H1 (cell line): ENCODE measurements around the gene COL10A1. TPM values are rescaled to one million over a fixed set of nuclear protein-coding genes. Genes with fewer than 3 reads are reported as not detected.

Experiments
- CTCF ChIA-PET: fragments of 300-600 bp; sonication (Branson Sonifier 250); formaldehyde crosslinking; loops from one replicate; lab custom pipeline; 2021; ENCODE audit not compliant: partially characterized antibody; lab: Charles Lee
- POLR2A ChIA-PET: fragments of 300-600 bp; sonication (Branson Sonifier 250); formaldehyde crosslinking; loops from one replicate; lab custom pipeline; 2021; ENCODE audit warnings: inconsistent platforms; ENCODE audit not compliant: partially characterized antibody; lab: Charles Lee
- DNase-seq, 2 experiments: peaks; one replicate each; pipeline versions ENCODE4 v3.0.0 to v3.0.0-alpha.2; 2010 to 2022; ENCODE audit warnings: low spot score in 2 of 2, low read depth in 1 of 2, mixed read lengths in 1 of 2
- FAIRE-seq: peaks from 2 replicates; lab custom pipeline; 2011; peaks lifted over from hg19 to GRCh38; lab: Jason Lieb, UNC
- H2AFZ ChIP-seq: 2 replicates; pipeline ENCODE4 v1.8.1; 2012; ENCODE audit warnings: low read length, inconsistent platforms
- H2AK5ac ChIP-seq: 2 replicates; pipeline ENCODE4 v1.6.1; 2013; ENCODE audit warnings: low read depth, low read length
- H2BK120ac ChIP-seq: replicated peaks from 2 replicates; pipeline ENCODE3; 2013; ENCODE audit warnings: low read depth, low read length, inconsistent platforms
- H2BK12ac ChIP-seq: 2 replicates; pipeline ENCODE4 v1.6.1; 2013; ENCODE audit warnings: low read depth, low read length
- H2BK15ac ChIP-seq: 2 replicates; pipeline ENCODE4 v1.6.1; 2013; ENCODE audit warnings: low read length
- H2BK20ac ChIP-seq: 2 replicates; pipeline ENCODE4 v1.6.1; 2013; ENCODE audit warnings: low read length
- H2BK5ac ChIP-seq: 2 replicates; pipeline ENCODE4 v1.6.1; 2013; ENCODE audit warnings: low read depth, low read length
- H3K14ac ChIP-seq: 2 replicates; pipeline ENCODE4 v1.6.1; 2013; ENCODE audit warnings: inconsistent platforms; ENCODE audit not compliant: insufficient read length
- H3K18ac ChIP-seq: 2 replicates; pipeline ENCODE4 v1.6.1; 2013; ENCODE audit warnings: low read length; ENCODE audit errors: extremely low read depth
- H3K23ac ChIP-seq: 2 replicates; pipeline ENCODE4 v1.6.1; 2013; ENCODE audit warnings: inconsistent platforms; ENCODE audit not compliant: insufficient read length
- H3K23me2 ChIP-seq: 2 replicates; pipeline ENCODE4 v1.6.1; 2013; ENCODE audit warnings: low read depth, low read length
- H3K27ac ChIP-seq: 2 replicates; pipeline ENCODE4 v1.6.1; 2011; ENCODE audit warnings: low read depth, low read length, inconsistent platforms
- H3K27me3 ChIP-seq, 4 experiments: replicated peaks in 1 of 4; 1 replicate in 1 of 4; 2 replicates in 3 of 4; pipeline versions ENCODE4 v1.6.1 to v1.8.1; 2011 to 2013; ENCODE audit warnings: low read length in 3 of 4, mild to moderate bottlenecking in 3 of 4, inconsistent platforms in 2 of 4, mixed read lengths in 2 of 4, moderate library complexity in 1 of 4; ENCODE audit not compliant: control insufficient read depth in 3 of 4, insufficient read depth in 3 of 4; ENCODE audit errors: extremely low read depth in 1 of 4
- H3K36me3 ChIP-seq, 4 experiments: 2 replicates each; pipeline versions ENCODE4 v1.6.1 to v1.8.1; 2011 to 2013; ENCODE audit warnings: mild to moderate bottlenecking in 4 of 4, low read length in 3 of 4, moderate library complexity in 2 of 4, control low read depth in 1 of 4, inconsistent platforms in 1 of 4; ENCODE audit not compliant: insufficient read depth in 4 of 4, control insufficient read depth in 2 of 4
- H3K4ac ChIP-seq: replicated peaks from 2 replicates; pipeline ENCODE3; 2013; ENCODE audit warnings: low read length, low read depth, mixed read lengths, inconsistent platforms; ENCODE audit not compliant: insufficient read length
- H3K4me1 ChIP-seq, 4 experiments: replicated peaks in 1 of 4; 1 replicate in 1 of 4; 2 replicates in 3 of 4; pipeline versions ENCODE4 v1.6.1 to v1.8.1; 2011 to 2013; ENCODE audit warnings: low read length in 3 of 4, inconsistent platforms in 2 of 4, mixed read lengths in 1 of 4; ENCODE audit not compliant: insufficient read depth in 4 of 4, control insufficient read depth in 3 of 4
- H3K4me2 ChIP-seq, 2 experiments: 2 replicates each; pipeline versions ENCODE4 v1.6.1 to v1.8.1; 2011 to 2013; ENCODE audit warnings: low read depth in 2 of 2, low read length in 2 of 2, control low read depth in 1 of 2, inconsistent platforms in 1 of 2, mild to moderate bottlenecking in 1 of 2; ENCODE audit not compliant: insufficient read depth in 1 of 2
- H3K4me3 ChIP-seq, 4 experiments: fragments of 200-600, 300-600 bp in 1 of 4; sonication (generic), shearing (Covaris generic), sonication (Bioruptor Twin) in 1 of 4; 2 replicates each; pipeline versions ENCODE4 v1.5.1 to v1.8.1; 2011 to 2016; ENCODE audit warnings: low read length in 4 of 4, low read depth in 3 of 4, control low read depth in 2 of 4, inconsistent platforms in 2 of 4, mild to moderate bottlenecking in 2 of 4, mixed read lengths in 1 of 4, moderate library complexity in 1 of 4; ENCODE audit not compliant: insufficient read depth in 2 of 4; ENCODE audit errors: extremely low read depth in 1 of 4
- H3K56ac ChIP-seq: replicated peaks from 2 replicates; pipeline ENCODE3; 2013; ENCODE audit warnings: low read depth, mild to moderate bottlenecking, mixed read lengths, low read length, inconsistent platforms; ENCODE audit not compliant: insufficient read length
- H3K79me1 ChIP-seq: 2 replicates; pipeline ENCODE4 v1.6.1; 2013; ENCODE audit warnings: low read depth, low read length, control low read depth
- H3K79me2 ChIP-seq, 2 experiments: 2 replicates each; pipeline versions ENCODE4 v1.6.1 to v1.8.1; 2012 to 2013; ENCODE audit warnings: low read length in 2 of 2, mild to moderate bottlenecking in 2 of 2, inconsistent platforms in 1 of 2; ENCODE audit not compliant: insufficient read depth in 2 of 2, control insufficient read depth in 1 of 2
- H3K9ac ChIP-seq, 4 experiments: replicated peaks in 1 of 4; 1 replicate in 1 of 4; 2 replicates in 3 of 4; pipeline versions ENCODE4 v1.6.1 to v1.8.1; 2011 to 2013; ENCODE audit warnings: low read depth in 3 of 4, low read length in 3 of 4, control low read depth in 2 of 4, mild to moderate bottlenecking in 2 of 4, moderate library complexity in 2 of 4, inconsistent platforms in 1 of 4; ENCODE audit errors: extremely low read depth in 1 of 4
- H3K9me3 ChIP-seq, 2 experiments: 2 replicates each; pipeline versions ENCODE4 v1.6.1 to v1.8.1; 2012 to 2013; ENCODE audit warnings: mild to moderate bottlenecking in 2 of 2, moderate library complexity in 2 of 2, control low read depth in 1 of 2, inconsistent platforms in 1 of 2, low read depth in 1 of 2, low read length in 1 of 2, mixed read lengths in 1 of 2; ENCODE audit not compliant: insufficient read depth in 2 of 2
- H4K20me1 ChIP-seq, 2 experiments: replicated peaks in 1 of 2; 2 replicates each; pipeline versions ENCODE3 to v1.8.1; 2011 to 2013; ENCODE audit warnings: inconsistent platforms in 2 of 2, low read length in 2 of 2, mild to moderate bottlenecking in 1 of 2; ENCODE audit not compliant: insufficient read depth in 2 of 2, control insufficient read depth in 1 of 2
- H4K5ac ChIP-seq: 2 replicates; pipeline ENCODE4 v1.6.1; 2013; ENCODE audit warnings: low read length, low read depth, mixed read lengths, inconsistent platforms; ENCODE audit not compliant: insufficient read length
- H4K8ac ChIP-seq: 2 replicates; pipeline ENCODE4 v1.8.0; 2013; ENCODE audit warnings: mild to moderate bottlenecking, moderate library complexity, low read length, inconsistent platforms; ENCODE audit not compliant: insufficient read depth; ENCODE audit errors: extremely low read depth
- H4K91ac ChIP-seq: replicated peaks from 2 replicates; pipeline ENCODE3; 2013; ENCODE audit warnings: low read length, mixed read lengths, inconsistent platforms; ENCODE audit not compliant: insufficient read length
- ASH2L ChIP-seq: fragments of 200-600, 300-600 bp; sonication (generic); IDR thresholded peaks from one replicate; pipeline ENCODE4 v1.7.1; 2017; ENCODE audit warnings: low read length
- BCL11A ChIP-seq, 2 experiments: IDR thresholded peaks; one replicate each; pipeline ENCODE4 v1.6.1; 2011; ENCODE audit warnings: low read depth in 2 of 2, low read length in 2 of 2, mild to moderate bottlenecking in 2 of 2
- CBX5 ChIP-seq: fragments of 300-800, 300-1000 bp; sonication (generic); IDR thresholded peaks from 2 replicates; pipeline ENCODE4 v1.7.1; 2016; ENCODE audit warnings: antibody characterized with exemption, low read length, low read depth
- EGR1 ChIP-seq: IDR thresholded peaks from 2 replicates; pipeline ENCODE4 v1.6.1; 2011; ENCODE audit warnings: low read depth, low read length, borderline replicate concordance
- EZH2 ChIP-seq: fragments of 200-600 bp; sonication (generic); IDR thresholded peaks from 2 replicates; pipeline ENCODE4 v1.7.1; 2012; ENCODE audit warnings: low read depth, mild to moderate bottlenecking, moderate library complexity, low read length, inconsistent platforms; ENCODE audit not compliant: severe bottlenecking
- GABPA ChIP-seq: IDR thresholded peaks from 2 replicates; pipeline ENCODE4 v1.6.1; 2011; ENCODE audit warnings: mild to moderate bottlenecking, low read length, moderate library complexity, borderline replicate concordance; ENCODE audit not compliant: insufficient read depth
- GTF2F1 ChIP-seq: IDR thresholded peaks from 2 replicates; pipeline ENCODE4 v1.6.1; 2012; ENCODE audit warnings: low read depth, low read length, improper control_type of control experiment, borderline replicate concordance
- NRF1 ChIP-seq: IDR thresholded peaks from 2 replicates; pipeline ENCODE4 v1.6.1; 2011; ENCODE audit warnings: mild to moderate bottlenecking, low read depth, low read length, improper control_type of control experiment
- SIX5 ChIP-seq: IDR thresholded peaks from 2 replicates; pipeline ENCODE4 v1.6.1; 2011; ENCODE audit warnings: mild to moderate bottlenecking, low read depth, low read length
- SP2 ChIP-seq: IDR thresholded peaks from 2 replicates; pipeline ENCODE4 v1.6.1; 2012; ENCODE audit warnings: mild to moderate bottlenecking, low read length, inconsistent platforms
- SUZ12 ChIP-seq: fragments of 200-600 bp; sonication (generic); IDR thresholded peaks from 2 replicates; pipeline ENCODE4 v1.6.1; 2012; ENCODE audit warnings: mild to moderate bottlenecking, inconsistent platforms, low read length, moderate library complexity, mixed read lengths
- TEAD4 ChIP-seq: IDR thresholded peaks from 2 replicates; pipeline ENCODE4 v1.6.1; 2012; ENCODE audit warnings: low read depth, low read length, inconsistent platforms, mixed read lengths
- WGBS, 2 experiments: shearing (Covaris generic) in 1 of 2; methylation state at CpG; one replicate each; pipeline versions ENCODE4 v1.1.6 to v1.1.7; 2013 to 2015; ENCODE audit warnings: low lambda C conversion rate in 2 of 2, mixed read lengths in 2 of 2, inconsistent platforms in 1 of 2, low coverage in 1 of 2, missing lambda C conversion rate in 1 of 2; ENCODE audit not compliant: insufficient replicate concordance in 2 of 2, insufficient coverage in 1 of 2, insufficient read length in 1 of 2; ENCODE audit errors: extremely low coverage in 1 of 2, missing lambda C conversion rate in 1 of 2; 5-methylcytosine and 5-hydroxymethylcytosine counted together
- polyA plus RNA-seq, 7 experiments: library from polyadenylated mRNA; depleted of rRNA in 3 of 7; stranded (reverse) in 5 of 7; unstranded in 2 of 7; fragments of >200 nt in 5 of 7; fragments of 200-250 nt in 2 of 7; gene quantifications; 1 replicate in 5 of 7; 2 replicates in 1 of 7; 4 replicates in 1 of 7; pipeline versions ENCODE4 v1.2.1 to v1.2.3, GENCODE V29; 2011 to 2013; ENCODE audit warnings: missing spikeins in 2 of 7, mixed read lengths in 2 of 7
- total RNA-seq: library from RNA; stranded (reverse); fragmentation: NEBNext Ultra II Directional; extraction: Animal tissue kit (Norgen Biotek cat#: 25700); gene quantifications from 2 replicates; pipeline ENCODE4 v1.2.1, GENCODE V29; 2021
- TF ChIP-seq, protein P1 (sequence below): IDR thresholded peaks from 2 replicates; pipeline ENCODE4 v1.6.1; 2012; ENCODE audit warnings: low read length, inconsistent platforms

COL10A1 gene
- total and polyA plus RNA-seq, 2 of the 8 experiments (the other 6 are each of a cell fraction or from before 2014, with no cell fraction given) = not detected

DNA sequence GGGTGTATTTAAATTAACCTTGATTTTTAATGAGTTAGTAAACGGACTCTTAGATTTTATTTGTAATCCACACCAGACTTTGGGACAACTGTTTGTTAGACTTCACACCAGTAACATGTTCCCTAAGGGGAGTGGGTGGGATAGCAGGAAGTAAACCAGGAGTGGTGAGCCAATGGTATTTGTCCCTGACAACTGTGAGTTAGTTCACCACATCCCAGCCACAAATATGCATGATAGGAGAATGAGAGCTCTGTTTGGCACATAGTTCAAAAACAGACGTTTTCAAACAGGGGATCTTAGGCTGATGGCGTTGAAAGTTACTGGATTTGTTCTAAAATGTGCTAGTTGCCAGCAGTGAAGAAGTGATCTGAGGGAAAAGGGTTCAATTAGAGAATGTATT lies 18.7 kb upstream of the COL10A1 start:
- Histone ChIP-seq H3K23ac (no peak overlapping the region), H3K9me3 (no peaks in the 10 kb centered on the region), H2AFZ (no peak overlapping the region), H3K4me3 (no peak overlapping the region), H3K4me2 (no peak overlapping the region), H3K14ac (no peak overlapping the region), H2BK12ac (no peak overlapping the region), H2BK15ac (no peak overlapping the region), H3K23me2 (no peaks in the 10 kb centered on the region), H3K27me3 (no peaks in the 10 kb centered on the region), H3K4me1 (no peaks in the 10 kb centered on the region), H3K79me1 (no peaks in the 10 kb centered on the region), H4K5ac (no peak overlapping the region), H4K91ac (no peak overlapping the region), H3K18ac (no peak overlapping the region), H2AK5ac (no peak overlapping the region), H2BK120ac (no peak overlapping the region), H4K8ac (no peak overlapping the region), H3K79me2 (no peaks in the 10 kb centered on the region), H3K4ac (no peak overlapping the region), H3K9ac (no peak overlapping the region), H2BK20ac (no peak overlapping the region), H2BK5ac (no peak overlapping the region), H4K20me1 (no peaks in the 10 kb centered on the region), H3K56ac (no peak overlapping the region), H3K27ac (no peak overlapping the region), H3K36me3 (no peaks in the 10 kb centered on the region)
- FAIRE-seq = no peak
- CTCF ChIA-PET = no interaction called here
- POLR2A ChIA-PET = interaction anchor here (2.0 kb wide), 1 partner anchor 11 kb away, joined by 7 read pairs; no protein-coding TSS in a partner anchor
- 82% methylated on average over 3 of the region's 3 CpGs; no CpG with 5 or more reads in 1 of the 2 experiments for WGBS, 2 experiments
- DNase-seq = no peak
- TF ChIP-seq GABPA = no peak
- TF ChIP-seq GTF2F1 = no peak
- TF ChIP-seq ASH2L = no peak
- no peak for TF ChIP-seq SUZ12
- TF ChIP-seq, protein P1, sequence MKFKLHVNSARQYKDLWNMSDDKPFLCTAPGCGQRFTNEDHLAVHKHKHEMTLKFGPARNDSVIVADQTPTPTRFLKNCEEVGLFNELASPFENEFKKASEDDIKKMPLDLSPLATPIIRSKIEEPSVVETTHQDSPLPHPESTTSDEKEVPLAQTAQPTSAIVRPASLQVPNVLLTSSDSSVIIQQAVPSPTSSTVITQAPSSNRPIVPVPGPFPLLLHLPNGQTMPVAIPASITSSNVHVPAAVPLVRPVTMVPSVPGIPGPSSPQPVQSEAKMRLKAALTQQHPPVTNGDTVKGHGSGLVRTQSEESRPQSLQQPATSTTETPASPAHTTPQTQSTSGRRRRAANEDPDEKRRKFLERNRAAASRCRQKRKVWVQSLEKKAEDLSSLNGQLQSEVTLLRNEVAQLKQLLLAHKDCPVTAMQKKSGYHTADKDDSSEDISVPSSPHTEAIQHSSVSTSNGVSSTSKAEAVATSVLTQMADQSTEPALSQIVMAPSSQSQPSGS = no peak
- no peak for TF ChIP-seq NRF1
- no peak for TF ChIP-seq SP2
- no peak for TF ChIP-seq EZH2
- TF ChIP-seq EGR1 = no peak
- no peak for TF ChIP-seq TEAD4
- TF ChIP-seq SIX5 = no peak
- no peak for TF ChIP-seq BCL11A (IDR thresholded peaks at IDR 0.05; ENCODE audit: low read depth in 2 of 2, low read length in 2 of 2)
- no peak for TF ChIP-seq CBX5
